ENCODE results near the gene MROH7.

MROH7 gene

GRCh38 chr1:54664364-54664763 lies 22.8 kb downstream of the MROH7 start (continued):
- TF ChIP-seq ZNF704 (tag by site-specific recombination; IDR thresholded peaks at IDR 0.05) (no peak), ZNF350 (tag by site-specific recombination; IDR thresholded peaks at IDR 0.05) (no peak)

GRCh38 chr1:54665852-54666251 lies 24.3 kb downstream of the MROH7 start:
- POLR2A ChIA-PET = no interaction called here
- Histone ChIP-seq H3K36me3 (ENCODE audit: control insufficient read depth in 2 of 2, insufficient read depth in 1 of 2, low read length in 2 of 2) (no peaks in the 10 kb centered on the region), H3K27ac (ENCODE audit: extremely low read depth, low read depth, low read length) (no peak overlapping the region), H3K9me3 (ENCODE audit: control insufficient read depth, insufficient read depth, low read depth, low read length) (no peaks in the 10 kb centered on the region), H3K4me1 (ENCODE audit: control insufficient read depth, insufficient read depth, low read length) (no peaks in the 10 kb centered on the region), H3K4me3 (ENCODE audit: low read depth, low read length) (no peak overlapping the region)
- TF ChIP-seq ZNF623 (tag by site-specific recombination; IDR thresholded peaks at IDR 0.05) = peak; percentile 91
- no peak for TF ChIP-seq ZNF560 (tag by site-specific recombination; IDR thresholded peaks at IDR 0.05; ENCODE audit: borderline replicate concordance)
- CTCF ChIA-PET = no interaction called here

- no peaks in the 10 kb centered on the region for H3K4me1 ChIP-seq (ENCODE audit: control insufficient read depth, insufficient read depth, low read length)
- H3K36me3 ChIP-seq (ENCODE audit: control insufficient read depth in 2 of 2, insufficient read depth in 1 of 2, low read length in 2 of 2) = no peaks in the 10 kb centered on the region
- no peak overlapping the region for H3K27ac ChIP-seq (ENCODE audit: extremely low read depth, low read depth, low read length)
- ChIA-PET POLR2A (no interaction called here), CTCF (interaction anchor here (1.5 kb wide), 1 partner anchor 143 kb away, joined by 4 read pairs; no protein-coding TSS in a partner anchor)
- H3K4me3 ChIP-seq (ENCODE audit: low read depth, low read length) = no peak overlapping the region
- H3K9me3 ChIP-seq (ENCODE audit: control insufficient read depth, insufficient read depth, low read depth, low read length) = no peaks in the 10 kb centered on the region
- no peak for TF ChIP-seq ZNF138 (tag by site-specific recombination; IDR thresholded peaks at IDR 0.05; ENCODE audit: borderline replicate concordance)
- TF ChIP-seq IKZF3 (tag by site-specific recombination; IDR thresholded peaks at IDR 0.05) = no peak
- TF ChIP-seq ZNF324 (tag by site-specific recombination; IDR thresholded peaks at IDR 0.05) = no peak
- no peak for TF ChIP-seq ZBTB7A (tag by site-specific recombination; IDR thresholded peaks at IDR 0.05; ENCODE audit: low read depth)
- TF ChIP-seq ZNF202 (tag by site-specific recombination; IDR thresholded peaks at IDR 0.05; ENCODE audit: borderline replicate concordance) = no peak
- no peak for TF ChIP-seq BCL11B (tag by site-specific recombination; IDR thresholded peaks at IDR 0.05; ENCODE audit: low read depth)
- TF ChIP-seq ZNF26 (tag by site-specific recombination; IDR thresholded peaks at IDR 0.05) = no peak
- TF ChIP-seq ZNF302 (tag by site-specific recombination; IDR thresholded peaks at IDR 0.05; ENCODE audit: low read depth) = no peak
- no peak for TF ChIP-seq ZNF513 (tag by site-specific recombination; IDR thresholded peaks at IDR 0.05)
- no peak for TF ChIP-seq ZNF398 (tag by site-specific recombination; IDR thresholded peaks at IDR 0.05)
- no peak for TF ChIP-seq MZF1 (tag by site-specific recombination; IDR thresholded peaks at IDR 0.05; ENCODE audit: borderline replicate concordance)
- TF ChIP-seq ZNF621 (tag by site-specific recombination; IDR thresholded peaks at IDR 0.05) = no peak
- TF ChIP-seq ZNF660 (tag by site-specific recombination; IDR thresholded peaks at IDR 0.05) = no peak
- no peak for TF ChIP-seq ZNF701 (tag by site-specific recombination; IDR thresholded peaks at IDR 0.05)
- TF ChIP-seq TCF7L2 (IDR thresholded peaks at IDR 0.05; ENCODE audit: borderline replicate concordance, low read depth, low read length) = no peak
- TF ChIP-seq SP2 (tag by site-specific recombination; IDR thresholded peaks at IDR 0.05) = no peak
- no peak for TF ChIP-seq ZNF521 (tag by site-specific recombination; IDR thresholded peaks at IDR 0.05)
- TF ChIP-seq ZNF133 (tag by site-specific recombination; IDR thresholded peaks at IDR 0.05) = no peak
- no peak for TF ChIP-seq ZSCAN16 (tag by site-specific recombination; IDR thresholded peaks at IDR 0.05)
- no peak for TF ChIP-seq ZSCAN18 (tag by site-specific recombination; IDR thresholded peaks at IDR 0.05)
Measured at GRCh38 chr1:54666333-54666732, 24.7 kb downstream of the MROH7 start.
